ENCODE data around the gene DNAJC21.

GRCh38 chr5:34923694-34924461, 5.5 kb upstream of the DNAJC21 start:
- TF ChIP-seq L3MBTL2 (conservative IDR thresholded peaks at IDR 0.05) (no peak), SP1 (IDR thresholded peaks at IDR 0.05) (no peak), NFRKB (IDR thresholded peaks at IDR 0.05) (no peak), TARDBP (IDR thresholded peaks at IDR 0.05) (no peak), FOXM1 (IDR thresholded peaks at IDR 0.05; ENCODE audit: borderline replicate concordance) (no peak), LEF1 (IDR thresholded peaks at IDR 0.05; ENCODE audit: borderline replicate concordance) (no peak), ZNF384 (IDR thresholded peaks at IDR 0.05) (no peak), ELF4 (IDR thresholded peaks at IDR 0.05) (no peak)

Data from HEK293T (cell line).